Hepatic stellate cell (primary cell): ENCODE results near the gene TMEM140.

ENCODE experiments used
- DNase-seq: peaks from one replicate; pipeline ENCODE4 v3.0.0; 2011; ENCODE audit warnings: low spot score

TMEM140 gene

GRCh38 chr7:135174941-135175340 lies 27.1 kb downstream of the TMEM140 start:
- DNase-seq = no peak

DNA sequence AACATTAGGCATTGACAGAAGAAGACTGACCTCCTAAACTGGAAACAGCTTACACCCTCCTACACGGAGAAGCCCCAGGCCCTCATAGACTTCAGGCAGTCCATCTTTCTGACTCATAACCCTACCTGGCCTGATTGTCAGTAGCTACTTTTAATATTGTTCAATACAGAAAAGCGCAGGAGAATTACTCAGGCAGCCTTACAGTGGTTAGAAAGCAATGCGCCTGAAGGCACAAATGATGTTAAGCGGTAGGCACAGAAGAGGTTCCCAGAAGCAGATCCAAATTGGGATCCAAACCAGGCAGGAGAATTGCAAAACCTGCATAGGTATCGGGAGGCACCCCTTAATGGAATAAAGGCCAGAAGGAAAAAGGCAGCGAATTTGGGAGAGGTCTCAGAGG lies 28.1 kb downstream of the TMEM140 start:
- DNase-seq = no peak

DNA sequence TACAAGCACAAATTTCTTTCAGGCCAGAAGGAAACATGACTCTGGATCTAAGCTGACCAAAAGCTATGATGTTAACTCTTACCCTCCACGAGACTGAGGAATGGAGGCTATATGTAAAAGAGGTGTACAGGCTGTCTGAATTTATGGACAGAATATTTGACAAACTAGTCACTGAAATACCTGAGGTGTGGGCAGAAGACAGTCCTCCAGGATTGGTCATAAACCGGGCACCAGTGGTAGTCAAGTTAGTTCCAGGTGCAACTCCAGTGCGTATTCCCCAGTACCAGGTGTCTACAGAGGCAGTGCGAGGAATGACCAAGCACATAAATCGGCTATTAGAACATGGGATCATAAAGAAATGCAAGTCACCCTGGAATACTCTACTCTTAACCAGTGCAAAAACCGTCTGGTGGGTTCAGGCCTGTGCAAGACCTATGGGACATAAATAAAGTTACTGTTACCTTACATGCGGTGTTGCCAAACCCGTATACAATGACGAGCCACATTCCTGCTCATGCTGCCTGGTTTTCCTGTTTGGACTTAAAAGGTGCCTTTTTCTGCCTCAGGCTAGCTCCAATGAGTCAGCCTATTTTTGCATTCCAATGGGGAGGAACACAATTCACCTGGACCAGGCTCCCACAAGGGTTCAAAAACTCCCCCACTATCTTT lies 29.3 kb downstream of the TMEM140 start:
- DNase-seq = no peak

DNA sequence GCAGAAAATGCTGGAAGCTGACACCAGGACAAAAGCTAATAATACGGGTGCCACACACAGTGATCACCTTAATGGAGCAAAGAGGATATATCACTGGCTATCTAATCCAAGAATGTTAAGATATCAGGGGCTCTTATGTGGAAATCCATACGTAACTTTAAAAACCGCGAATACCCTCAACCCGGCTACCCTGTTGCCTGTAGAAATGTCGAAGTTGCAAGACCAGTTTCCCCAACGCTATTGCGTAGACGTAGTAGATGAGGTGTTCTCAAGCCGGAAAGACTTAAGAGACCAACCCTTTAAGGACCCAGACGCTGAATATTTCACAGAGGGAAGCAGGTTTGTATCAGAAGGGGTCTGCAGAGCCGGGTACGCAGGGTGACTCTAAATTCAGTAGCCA lies 30.5 kb downstream of the TMEM140 start:
- no peak for DNase-seq

DNA sequence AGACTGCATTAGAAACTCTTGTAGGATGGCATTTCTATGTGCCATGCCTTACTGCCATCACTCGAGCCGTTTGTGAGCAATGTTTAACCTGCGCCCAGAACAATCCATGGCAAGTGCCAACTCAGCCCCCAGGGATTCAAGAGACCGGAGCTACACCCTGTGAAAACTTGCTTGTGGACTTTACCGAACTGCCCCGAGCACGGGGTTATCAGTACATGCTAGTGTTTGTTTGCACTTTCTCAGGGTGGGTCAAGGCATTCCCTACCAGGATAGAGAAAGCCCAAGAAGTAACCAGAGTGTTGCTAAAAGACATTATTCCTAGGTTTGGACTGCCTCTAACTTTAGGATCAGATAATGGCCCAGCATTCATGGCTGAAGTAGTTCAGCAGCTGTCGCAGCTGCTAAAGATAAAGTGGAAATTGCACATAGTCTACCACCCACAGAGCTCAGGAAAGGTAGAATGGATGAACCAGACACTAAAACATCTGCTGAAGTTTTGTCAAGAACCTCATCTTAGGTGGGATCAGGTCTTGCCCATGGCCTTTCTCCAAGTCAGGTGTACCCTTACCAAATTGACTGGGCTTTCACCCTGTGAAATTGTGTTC lies 31.6 kb downstream of the TMEM140 start:
- DNase-seq = no peak

DNA sequence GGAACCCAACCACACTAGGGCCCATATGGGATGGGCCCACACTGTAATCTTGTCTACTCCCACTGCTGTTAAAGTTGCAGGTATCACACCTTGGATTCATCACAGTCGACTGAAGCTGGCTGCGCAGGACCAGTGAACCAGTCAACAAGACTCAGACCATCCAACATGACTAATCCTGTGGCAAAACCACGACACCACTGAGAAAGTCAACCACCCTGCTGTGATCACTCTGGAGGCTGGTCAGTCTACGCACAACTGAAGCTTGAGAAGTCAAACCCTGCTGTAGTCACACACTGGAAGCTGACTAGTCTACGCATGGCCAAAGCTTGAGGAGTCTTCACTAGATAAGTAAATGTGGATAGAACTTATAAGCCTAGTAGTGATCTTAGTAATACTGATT lies 32.2 kb downstream of the TMEM140 start:
- no peak for DNase-seq

GRCh38 chr7:135181261-135181928 lies 33.5 kb downstream of the TMEM140 start:
- DNase-seq = no peak

GRCh38 chr7:135181929-135182678 lies 34.2 kb downstream of the TMEM140 start:
- DNase-seq = no peak

GRCh38 chr7:135183478-135183877 lies 35.6 kb downstream of the TMEM140 start:
- no peak for DNase-seq

GRCh38 chr7:135184254-135184841 lies 36.5 kb downstream of the TMEM140 start:
- DNase-seq = no peak

GRCh38 chr7:135185471-135186260 lies 37.8 kb downstream of the TMEM140 start:
- DNase-seq = no peak

GRCh38 chr7:135186261-135186540 lies 38.3 kb downstream of the TMEM140 start:
- DNase-seq = no peak

DNA sequence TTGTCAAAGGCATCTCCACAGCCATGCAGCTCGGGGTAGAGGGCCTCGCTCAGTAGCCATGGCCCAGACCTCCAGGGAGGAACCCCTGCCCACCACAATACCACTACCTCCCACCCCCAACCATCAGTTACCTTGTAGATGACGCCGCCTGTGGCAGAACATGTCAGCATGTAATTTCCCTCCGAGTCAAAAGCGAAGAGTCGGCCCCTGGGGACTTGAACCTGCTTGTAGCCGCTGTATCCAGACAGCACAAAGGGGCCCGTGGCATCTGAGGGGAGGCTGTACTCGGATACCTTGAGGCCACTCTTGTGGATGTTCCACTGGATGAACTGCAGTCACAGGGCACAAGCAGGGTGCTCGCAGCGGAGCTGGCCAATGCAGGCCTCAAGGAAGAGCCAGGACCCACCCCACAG lies 39.0 kb downstream of the TMEM140 start:
- DNase-seq = no peak

- DNase-seq = no peak
Measured at GRCh38 chr7:135188298-135188984, 40.6 kb downstream of the TMEM140 start.

GRCh38 chr7:135189221-135189662 lies 41.4 kb downstream of the TMEM140 start:
- DNase-seq = no peak

DNA sequence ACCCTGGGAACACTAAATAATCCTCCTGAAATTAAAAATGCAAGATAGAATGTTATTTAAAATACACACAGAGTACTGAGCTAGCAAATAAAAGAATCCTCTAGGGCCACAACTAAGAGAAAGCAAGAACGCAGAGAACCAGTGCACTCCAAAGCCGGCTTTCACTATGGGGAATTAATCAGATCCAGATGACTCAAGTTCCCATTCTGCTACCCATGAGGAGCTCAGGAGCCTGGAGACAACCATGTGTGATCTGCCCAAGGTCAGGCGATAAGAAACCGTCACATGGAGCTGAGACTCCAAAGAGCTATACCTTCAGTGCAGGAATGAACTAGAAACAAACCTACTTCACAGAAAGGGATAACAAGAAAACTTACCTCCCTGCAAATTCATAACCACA lies 42.1 kb downstream of the TMEM140 start:
- DNase-seq = no peak

- DNase-seq = no peak
Measured at GRCh38 chr7:135190703-135191102, 42.8 kb downstream of the TMEM140 start.

GRCh38 chr7:135192914-135193536 lies 45.2 kb downstream of the TMEM140 start:
- DNase-seq = no peak

DNA sequence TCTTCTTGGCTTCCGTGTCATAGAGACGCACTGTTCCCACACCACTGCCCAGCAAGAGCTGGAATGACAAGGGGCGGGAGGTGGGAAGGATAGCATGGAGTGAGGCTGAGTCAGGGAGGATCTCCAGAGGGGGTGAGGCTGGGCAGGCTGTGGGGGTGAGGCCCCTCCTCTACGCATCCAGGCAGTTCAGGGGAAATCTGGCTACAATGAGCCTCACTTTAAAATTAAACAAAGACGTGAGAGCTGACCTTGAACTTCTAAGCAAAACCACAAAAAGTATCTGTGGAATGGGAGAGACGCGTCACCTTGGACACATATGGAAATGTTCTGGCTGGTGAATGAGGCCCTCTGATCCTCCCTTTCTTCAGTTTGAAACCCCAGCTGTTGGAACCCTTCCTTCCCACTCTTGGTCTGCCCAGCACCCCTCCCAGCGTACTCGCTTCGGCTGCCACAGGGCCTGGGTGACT lies 45.8 kb downstream of the TMEM140 start:
- peak; percentile 74 for DNase-seq

DNA sequence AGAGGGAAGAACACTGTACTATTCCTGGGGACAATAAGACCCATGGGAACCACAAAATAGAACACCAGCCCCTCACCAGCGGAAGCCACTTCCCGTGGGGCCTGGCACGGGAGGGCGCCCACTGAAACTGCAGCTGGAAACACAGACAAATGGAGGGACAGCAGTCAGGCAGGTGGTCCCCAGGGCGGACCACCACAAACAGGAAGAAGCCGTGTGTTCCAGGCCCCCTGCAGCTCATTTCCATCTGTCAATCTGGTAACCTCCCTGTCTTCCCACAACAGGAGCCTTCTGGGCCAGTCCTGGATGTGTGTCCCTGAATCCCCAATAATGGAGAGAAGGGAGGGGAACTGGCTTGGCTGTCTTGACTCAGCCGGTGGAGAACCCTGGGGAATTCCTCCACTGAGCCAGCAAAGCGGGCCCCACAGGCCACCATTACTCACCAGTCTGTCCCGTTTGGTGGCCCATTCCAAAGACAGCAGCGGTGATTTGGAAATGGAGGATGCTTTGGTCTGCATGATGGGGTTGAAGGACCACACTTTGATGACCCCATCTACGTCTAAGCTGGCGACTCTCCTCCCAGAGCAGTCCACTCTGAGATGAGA lies 46.7 kb downstream of the TMEM140 start:
- DNase-seq = peak; percentile 75
